ENCODE results near the gene ADCY2. TPM values are rescaled to one million over a fixed set of nuclear protein-coding genes. Genes with fewer than 3 reads are reported as not detected.

Gene ADCY2
- total RNA-seq, 2 experiments from 2014 or later: not detected

- no peaks in the 10 kb centered on the region for H3K36me3 Mint-ChIP-seq (ENCODE audit: low read depth)
- H3K27me3 Mint-ChIP-seq: no peaks in the 10 kb centered on the region
- H3K4me3 Mint-ChIP-seq: no peak overlapping the region
- POLR2A ChIA-PET: interaction anchor here (0.6 kb wide), 1 partner anchor 953 kb away, joined by 4 read pairs; no protein-coding TSS in a partner anchor
- TF ChIP-seq, protein P1, sequence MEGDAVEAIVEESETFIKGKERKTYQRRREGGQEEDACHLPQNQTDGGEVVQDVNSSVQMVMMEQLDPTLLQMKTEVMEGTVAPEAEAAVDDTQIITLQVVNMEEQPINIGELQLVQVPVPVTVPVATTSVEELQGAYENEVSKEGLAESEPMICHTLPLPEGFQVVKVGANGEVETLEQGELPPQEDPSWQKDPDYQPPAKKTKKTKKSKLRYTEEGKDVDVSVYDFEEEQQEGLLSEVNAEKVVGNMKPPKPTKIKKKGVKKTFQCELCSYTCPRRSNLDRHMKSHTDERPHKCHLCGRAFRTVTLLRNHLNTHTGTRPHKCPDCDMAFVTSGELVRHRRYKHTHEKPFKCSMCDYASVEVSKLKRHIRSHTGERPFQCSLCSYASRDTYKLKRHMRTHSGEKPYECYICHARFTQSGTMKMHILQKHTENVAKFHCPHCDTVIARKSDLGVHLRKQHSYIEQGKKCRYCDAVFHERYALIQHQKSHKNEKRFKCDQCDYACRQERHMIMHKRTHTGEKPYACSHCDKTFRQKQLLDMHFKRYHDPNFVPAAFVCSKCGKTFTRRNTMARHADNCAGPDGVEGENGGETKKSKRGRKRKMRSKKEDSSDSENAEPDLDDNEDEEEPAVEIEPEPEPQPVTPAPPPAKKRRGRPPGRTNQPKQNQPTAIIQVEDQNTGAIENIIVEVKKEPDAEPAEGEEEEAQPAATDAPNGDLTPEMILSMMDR (IDR thresholded peaks at IDR 0.05): no peak
- H3K4me1 Mint-ChIP-seq (ENCODE audit: low read depth): no peaks in the 10 kb centered on the region
- DNase-seq (no peak), ATAC-seq (no peak)
- H3K9me3 Mint-ChIP-seq: no peaks in the 10 kb centered on the region
- intact Hi-C loops (cut with micrococcal nuclease): no loop called here
- CTCF ChIA-PET: interaction anchor here (0.6 kb wide), 1 partner anchor 32 kb away, joined by 3 read pairs; no protein-coding TSS in a partner anchor
- H3K27ac Mint-ChIP-seq: no peak overlapping the region
Measured at GRCh38 chr5:7714697-7715096, 318.8 kb downstream of the ADCY2 start.

DNA sequence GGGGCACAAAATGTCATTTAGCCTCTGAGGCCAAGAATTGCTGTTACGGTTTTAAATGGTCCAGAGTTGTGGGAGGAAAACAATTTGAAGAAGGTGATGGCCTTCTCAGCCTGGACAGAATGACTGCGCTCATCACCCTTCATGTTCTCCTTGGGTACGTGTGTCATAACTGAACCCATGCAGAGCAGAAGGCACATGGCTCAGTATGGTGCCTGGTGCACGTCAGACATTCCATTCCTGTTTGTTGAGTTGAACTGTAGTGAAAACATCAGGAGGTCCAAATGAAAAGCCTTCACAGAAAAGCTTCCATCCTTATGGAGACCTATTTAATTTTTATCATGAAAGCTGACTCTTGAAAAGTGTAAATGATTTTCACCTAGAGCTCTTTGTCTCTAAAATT lies 321.8 kb downstream of the ADCY2 start:
- no peak for ATAC-seq
- Mint-ChIP-seq H3K9me3 (no peaks in the 10 kb centered on the region), H3K27ac (no peak overlapping the region), H3K27me3 (no peaks in the 10 kb centered on the region), H3K4me3 (no peak overlapping the region), H3K4me1 (ENCODE audit: low read depth) (no peaks in the 10 kb centered on the region), H3K36me3 (ENCODE audit: low read depth) (no peaks in the 10 kb centered on the region)
- intact Hi-C loops (cut with micrococcal nuclease): no loop called here
- TF ChIP-seq, protein P1 (IDR thresholded peaks at IDR 0.05): no peak
- ChIA-PET POLR2A (no interaction called here), CTCF (no interaction called here)
- no peak for DNase-seq

- H3K4me1 Mint-ChIP-seq (ENCODE audit: low read depth): no peaks in the 10 kb centered on the region
- no peak overlapping the region for H3K27ac Mint-ChIP-seq
- H3K9me3 Mint-ChIP-seq: no peaks in the 10 kb centered on the region
- ChIA-PET POLR2A (no interaction called here), CTCF (no interaction called here)
- TF ChIP-seq, protein P1 (IDR thresholded peaks at IDR 0.05): no peak
- no peak overlapping the region for H3K4me3 Mint-ChIP-seq
- ATAC-seq (no peak), DNase-seq (no peak)
- intact Hi-C loops (cut with micrococcal nuclease): no loop called here
- H3K27me3 Mint-ChIP-seq: peaks cover 3% of the 10 kb centered on the region
- H3K36me3 Mint-ChIP-seq (ENCODE audit: low read depth): no peaks in the 10 kb centered on the region
Measured at GRCh38 chr5:7728076-7728475, 332.1 kb downstream of the ADCY2 start.

DNA sequence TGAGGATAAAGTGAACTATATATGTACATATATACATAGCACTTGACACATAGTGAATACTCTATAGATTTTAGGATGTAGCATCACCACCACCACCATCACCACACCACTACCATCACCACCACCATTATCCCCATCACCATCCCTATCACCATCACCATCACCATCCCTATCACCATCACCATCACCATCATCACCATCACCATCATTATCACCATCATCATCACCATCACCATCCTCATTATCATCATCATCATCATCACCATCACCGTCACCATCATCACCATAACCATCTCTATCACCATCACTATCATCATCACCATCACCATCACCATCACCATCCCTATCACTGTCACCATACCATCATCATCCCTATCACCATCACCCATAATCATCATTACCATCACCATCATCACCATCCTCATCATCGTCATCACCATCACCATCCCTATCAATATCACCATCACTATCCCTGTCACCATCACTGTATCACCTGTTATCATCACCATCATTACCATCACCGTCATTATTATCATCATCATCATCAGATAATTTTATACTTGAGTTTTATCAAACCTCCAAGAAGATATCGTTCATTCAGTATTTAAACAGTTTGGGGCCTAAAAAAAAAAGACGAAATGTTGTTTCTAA lies 345.6 kb downstream of the ADCY2 start:
- POLR2A ChIA-PET: no interaction called here
- Mint-ChIP-seq H3K27ac (no peak overlapping the region), H3K36me3 (ENCODE audit: low read depth) (no peaks in the 10 kb centered on the region), H3K9me3 (no peaks in the 10 kb centered on the region), H3K4me1 (ENCODE audit: low read depth) (no peaks in the 10 kb centered on the region), H3K4me3 (no peak overlapping the region), H3K27me3 (no peaks in the 10 kb centered on the region)
- no peak for DNase-seq
- ATAC-seq: no peak
- TF ChIP-seq, protein P1 (IDR thresholded peaks at IDR 0.05): no peak
- intact Hi-C loops (cut with micrococcal nuclease): loop anchor here (10.0 kb wide), 1 partner anchor 497 kb away; no protein-coding TSS in a partner anchor
- CTCF ChIA-PET: no interaction called here

DNA sequence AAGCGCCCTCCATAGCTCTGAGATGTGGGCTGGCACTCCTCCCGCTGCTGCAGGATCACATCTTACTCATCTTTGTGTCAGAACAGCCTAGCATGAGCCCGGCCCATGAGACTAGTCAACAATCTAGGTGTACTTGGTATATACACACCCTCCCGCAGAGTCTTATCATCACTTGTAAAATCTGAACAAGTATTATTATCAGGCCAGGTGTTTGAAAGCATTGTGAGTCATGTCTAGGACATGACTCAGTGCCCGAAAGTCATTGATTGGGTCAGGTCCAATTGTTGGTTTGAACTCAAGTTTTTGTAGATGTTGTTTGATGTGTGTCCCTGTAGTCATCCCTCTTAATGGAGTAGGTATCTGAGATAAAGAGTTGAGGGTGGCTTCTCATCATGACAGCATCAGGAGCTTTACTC lies 346.3 kb downstream of the ADCY2 start:
- ATAC-seq (no peak), DNase-seq (no peak)
- Mint-ChIP-seq H3K27ac (no peak overlapping the region), H3K27me3 (peaks cover 3% of the 10 kb centered on the region), H3K9me3 (no peaks in the 10 kb centered on the region), H3K36me3 (ENCODE audit: low read depth) (no peaks in the 10 kb centered on the region), H3K4me1 (ENCODE audit: low read depth) (no peaks in the 10 kb centered on the region), H3K4me3 (no peak overlapping the region)
- POLR2A ChIA-PET: no interaction called here
- intact Hi-C loops (cut with micrococcal nuclease): loop anchor here (10.0 kb wide), 1 partner anchor 497 kb away; no protein-coding TSS in a partner anchor
- CTCF ChIA-PET: interaction anchor here (0.9 kb wide), 1 partner anchor 13 kb away, joined by 3 read pairs; no protein-coding TSS in a partner anchor
- TF ChIP-seq, protein P1 (IDR thresholded peaks at IDR 0.05): no peak

Measured in activated CD8-positive, alpha-beta T cell treated with anti-CD3 and anti-CD28 coated beads for 36 hours (primary cell).